Measurements from ENCODE around the gene DEXI.
"Not testable (repeated sequence)": the region's sequence is repeated elsewhere in the genome, so short reads cannot be mapped to it uniquely, and the experiment has no call there.

The DEXI gene

DNA sequence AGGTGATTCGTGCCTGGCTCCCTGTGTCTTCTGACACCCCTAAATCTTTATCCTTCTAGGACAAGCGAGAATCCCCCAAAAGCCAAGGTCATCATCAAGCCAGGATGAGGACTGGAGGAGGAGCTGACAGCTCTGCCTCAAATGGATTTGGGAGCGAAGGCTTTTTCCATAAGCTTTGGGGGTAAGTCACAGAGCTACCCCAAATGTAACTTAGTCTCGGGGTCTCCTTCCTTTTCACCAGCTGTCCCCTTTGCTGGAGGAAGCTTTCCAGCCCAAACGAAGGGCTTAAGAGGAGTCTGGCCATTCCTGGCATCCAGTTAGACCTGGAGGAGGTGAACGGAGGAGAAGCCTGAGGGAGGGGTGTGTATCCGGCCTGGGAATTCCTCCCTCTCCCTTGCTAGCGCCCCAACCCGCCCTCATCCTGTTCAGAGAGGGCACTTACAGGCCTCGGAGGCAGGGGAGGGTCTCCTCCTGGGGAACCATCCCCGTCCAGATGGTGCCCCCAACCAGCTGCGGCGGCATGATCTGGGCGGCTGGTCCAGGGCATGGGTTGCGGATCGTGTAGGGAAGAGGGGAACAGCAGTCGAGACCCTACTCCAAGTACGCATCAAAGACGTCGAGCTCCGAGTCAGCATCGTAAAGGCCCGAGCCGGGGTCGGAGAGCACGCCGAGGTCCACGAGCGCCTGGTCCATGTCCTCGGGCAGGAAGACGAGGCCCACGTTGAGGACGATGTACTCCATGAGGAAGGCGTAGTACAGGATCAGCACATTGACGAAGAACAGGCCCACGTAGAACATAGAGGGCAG lies 938 bp downstream of the DEXI start:
- peak in 1 of 4 experiments; percentile 11 for DNase-seq

DNA sequence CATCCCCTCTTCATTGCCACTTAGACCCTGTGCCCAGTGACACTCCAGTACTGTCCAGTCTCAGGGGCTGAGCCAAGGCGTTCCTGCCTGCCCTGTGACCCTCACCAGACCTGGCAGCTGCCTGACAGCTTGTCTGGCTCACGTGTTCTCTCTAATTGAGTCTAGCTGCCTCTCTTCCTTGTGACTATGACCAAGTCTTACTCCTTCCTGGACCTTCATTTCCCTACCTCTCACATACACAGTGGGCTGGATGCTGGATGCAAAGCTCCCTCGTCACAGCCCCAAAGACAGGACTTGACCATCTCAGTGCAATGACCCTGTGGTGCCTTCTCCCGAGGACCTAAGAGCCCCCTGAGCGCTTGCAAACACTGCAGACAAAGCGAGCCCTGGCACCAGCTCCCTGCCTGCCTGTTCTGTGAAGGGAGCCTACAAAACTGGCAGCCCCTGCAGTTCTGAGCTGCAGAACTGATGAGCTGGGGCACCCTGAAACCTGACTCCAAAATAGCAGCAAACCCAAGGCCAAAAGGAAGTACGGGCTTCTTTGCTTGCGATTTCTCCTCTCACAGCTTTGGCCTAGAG lies 1.7 kb downstream of the DEXI start:
- peak; percentile 45 to 69 (median 62) for DNase-seq

DNA sequence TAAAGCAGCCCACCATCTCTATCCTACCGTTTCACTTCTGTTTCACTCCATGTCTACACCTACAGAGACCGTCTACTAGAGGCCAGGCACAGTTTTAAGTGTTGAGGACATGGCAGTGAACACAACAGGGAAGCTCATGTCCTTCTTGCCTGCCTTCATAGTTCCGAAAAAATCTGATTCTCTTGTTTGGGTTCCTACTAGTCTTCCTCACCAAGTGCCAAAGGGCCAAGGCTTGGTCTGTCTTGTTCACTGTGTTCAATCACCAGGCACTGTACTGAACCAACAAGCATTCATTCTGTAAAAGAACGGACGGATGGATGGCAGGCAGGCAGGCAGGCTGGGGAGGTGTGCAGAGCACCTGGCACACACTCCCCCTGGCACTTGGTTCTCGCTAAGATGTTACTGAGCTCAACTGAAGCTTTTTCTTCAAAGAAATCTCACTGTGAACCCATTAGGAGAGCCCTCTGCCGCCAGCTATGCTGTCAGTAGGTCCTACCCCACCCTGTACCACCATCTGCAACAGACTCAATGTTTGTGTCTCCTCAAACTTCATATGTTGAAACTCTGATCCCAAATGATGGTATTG lies 2.5 kb downstream of the DEXI start:
- no peak for DNase-seq

DNA sequence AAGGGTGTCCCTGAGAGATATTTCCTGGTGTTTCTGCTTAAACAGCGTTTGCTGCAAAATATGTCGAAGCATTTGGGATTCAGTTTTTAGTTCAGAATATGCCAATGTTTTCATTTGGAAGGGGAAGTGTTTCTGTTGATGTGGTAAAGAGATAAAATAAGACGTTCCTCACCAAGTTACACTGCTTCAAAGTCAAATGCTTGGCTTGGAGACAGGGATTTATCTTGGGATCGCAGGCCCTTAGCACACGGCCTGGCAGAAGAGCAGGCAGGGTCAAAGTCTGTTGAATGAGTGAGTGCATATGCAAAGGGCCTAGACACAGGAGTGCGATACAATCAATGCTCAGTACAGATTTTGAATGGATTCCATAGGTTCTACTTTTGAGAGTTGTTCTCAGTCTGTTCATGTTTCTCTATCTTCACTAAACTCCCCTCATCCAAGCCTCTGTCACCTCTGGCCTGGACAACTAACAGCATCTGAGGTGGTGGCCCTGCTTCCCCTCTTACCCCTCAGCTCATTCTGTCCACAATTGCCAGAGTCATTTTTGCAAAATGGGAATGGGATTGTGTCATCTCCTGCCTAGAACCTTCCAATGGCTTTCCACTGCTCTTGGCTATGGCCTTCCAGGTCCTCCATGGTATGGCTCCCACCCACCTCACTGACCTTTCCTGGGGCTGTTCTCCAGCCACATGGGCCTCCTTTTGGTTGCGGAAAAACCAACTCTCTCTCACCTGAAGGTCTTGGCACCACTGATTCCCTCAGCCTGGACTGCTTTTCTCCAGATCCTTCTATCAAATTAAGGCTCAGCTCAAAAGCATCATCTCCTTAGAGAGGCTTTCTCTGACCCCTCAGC lies 3.2 kb downstream of the DEXI start:
- DNase-seq: peak in 2 of 4 experiments; percentile 39 to 48

DNA sequence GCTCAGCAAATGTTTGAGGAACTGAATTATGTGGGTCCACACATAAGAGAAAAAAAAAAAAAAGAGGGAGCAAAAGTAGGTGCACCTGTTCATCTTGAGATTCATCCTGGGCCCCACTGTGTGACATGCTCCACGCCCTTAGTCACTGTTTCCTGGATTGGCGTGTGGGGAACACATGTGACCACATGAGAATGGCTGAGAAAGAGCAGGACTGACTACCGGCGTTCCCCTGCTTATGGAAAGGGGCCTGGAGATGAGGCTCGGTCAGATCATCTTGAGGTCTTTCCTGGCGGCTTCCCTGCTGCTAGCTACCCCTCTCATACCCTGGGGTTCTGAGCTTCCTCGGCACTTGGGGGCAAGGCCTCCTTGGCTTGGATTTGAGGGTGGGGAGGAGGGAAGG lies 3.9 kb downstream of the DEXI start:
- DNase-seq: peak in 3 of 4 experiments; percentile 36 to 41 (median 39)

DNA sequence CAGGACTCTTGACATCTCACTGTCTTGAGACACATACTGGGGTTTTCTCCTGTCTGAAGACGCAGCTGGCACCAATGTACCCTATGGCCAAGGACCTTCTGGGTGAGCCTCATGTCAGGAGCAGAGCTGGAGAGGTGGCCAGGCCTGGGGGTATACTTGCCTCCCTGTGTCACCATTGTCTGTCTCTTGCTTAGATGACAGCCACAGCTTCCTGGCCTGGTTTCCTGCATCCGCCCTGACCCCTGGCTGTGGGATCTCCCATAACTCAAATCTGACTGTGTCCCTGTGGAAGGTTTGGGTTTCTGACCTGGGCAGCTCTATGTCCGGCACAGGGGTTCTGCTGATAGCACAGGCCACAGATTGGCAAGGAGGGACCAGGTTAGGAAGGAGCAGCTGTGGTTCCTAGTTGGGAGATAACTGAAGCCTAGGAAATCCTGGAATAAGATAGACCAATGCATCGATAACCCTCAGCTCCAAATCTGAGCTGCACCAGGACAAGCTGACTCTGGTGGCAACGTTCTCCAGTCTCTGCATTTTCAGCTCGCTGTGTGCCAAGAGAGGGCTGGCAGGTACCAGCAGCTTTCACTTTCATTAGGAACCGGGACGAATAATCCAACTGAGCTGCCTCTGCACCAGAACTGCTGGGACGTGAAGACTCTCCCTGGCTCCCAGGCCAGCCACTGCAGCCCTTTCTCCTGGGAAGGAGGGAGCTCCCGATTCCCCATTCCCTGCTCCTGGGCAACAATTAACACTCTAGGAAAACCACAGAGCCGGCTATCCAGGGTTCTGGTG lies 5.0 kb downstream of the DEXI start:
- DNase-seq: no peak

DNA sequence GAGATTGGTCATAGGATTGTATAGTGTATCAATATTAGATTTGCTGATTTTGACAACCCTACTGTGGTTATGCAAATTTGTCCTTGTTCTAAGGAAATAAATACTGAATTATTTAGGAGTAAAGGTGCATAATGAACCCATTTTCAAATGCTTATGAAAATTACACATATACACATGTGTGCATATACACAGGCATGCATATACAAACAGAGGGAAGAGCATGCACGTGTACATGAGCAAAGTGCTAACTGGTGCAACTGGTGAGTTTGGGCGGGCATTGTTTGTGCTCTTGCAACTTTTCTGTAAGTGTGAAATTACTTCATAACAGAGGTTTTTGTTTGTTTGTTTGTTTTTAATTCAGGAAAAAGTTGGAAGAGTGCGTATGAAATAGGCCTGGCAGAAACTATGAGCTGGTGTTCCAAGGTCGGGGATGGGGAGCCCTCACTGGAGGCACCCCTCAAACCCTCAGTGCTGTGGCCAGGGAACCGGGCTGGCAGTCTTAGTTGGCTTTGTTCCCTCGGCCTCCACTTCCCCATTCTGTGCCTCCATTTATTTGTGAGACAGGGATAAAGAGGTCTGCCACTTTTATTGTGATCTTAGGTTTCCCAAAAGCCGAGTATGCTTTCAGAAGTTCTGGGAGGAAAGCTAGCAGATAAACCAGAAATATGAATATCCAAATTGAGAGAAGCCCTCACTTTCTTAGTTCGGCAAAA lies 5.8 kb downstream of the DEXI start:
- DNase-seq: peak in 3 of 4 experiments; percentile 29 to 46 (median 44)

DNA sequence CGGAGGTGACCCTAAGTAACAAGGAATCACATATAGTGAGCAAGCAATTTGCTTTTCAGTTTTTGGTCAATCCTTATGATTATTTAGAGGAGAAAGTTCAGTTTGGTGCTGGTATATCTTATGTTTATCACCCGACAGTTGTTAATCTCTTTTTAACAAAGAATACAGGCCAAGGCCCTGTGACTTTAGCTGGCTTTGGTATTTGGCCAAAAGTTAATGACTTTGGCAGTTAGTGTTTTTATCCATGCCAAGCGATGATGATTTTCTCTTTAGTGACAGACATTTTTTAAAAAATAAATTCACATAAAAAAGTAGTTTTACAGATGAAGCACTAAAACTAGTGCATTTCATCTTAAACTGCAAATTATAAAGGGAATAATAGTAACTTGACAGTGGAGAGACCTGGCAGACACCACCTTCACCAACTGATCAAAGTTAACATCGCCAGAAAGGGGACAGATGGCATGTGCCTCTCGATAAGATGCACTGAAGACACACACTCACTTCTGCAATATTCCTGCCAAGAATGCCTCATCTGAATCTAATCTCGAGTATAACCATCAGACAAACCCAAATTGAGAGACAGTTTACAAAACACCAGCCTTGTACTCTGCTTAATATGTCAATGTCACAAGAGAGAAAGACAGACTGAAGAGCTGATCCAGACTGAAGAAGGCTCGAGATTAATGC lies 6.9 kb downstream of the DEXI start:
- DNase-seq: no peak

DNA sequence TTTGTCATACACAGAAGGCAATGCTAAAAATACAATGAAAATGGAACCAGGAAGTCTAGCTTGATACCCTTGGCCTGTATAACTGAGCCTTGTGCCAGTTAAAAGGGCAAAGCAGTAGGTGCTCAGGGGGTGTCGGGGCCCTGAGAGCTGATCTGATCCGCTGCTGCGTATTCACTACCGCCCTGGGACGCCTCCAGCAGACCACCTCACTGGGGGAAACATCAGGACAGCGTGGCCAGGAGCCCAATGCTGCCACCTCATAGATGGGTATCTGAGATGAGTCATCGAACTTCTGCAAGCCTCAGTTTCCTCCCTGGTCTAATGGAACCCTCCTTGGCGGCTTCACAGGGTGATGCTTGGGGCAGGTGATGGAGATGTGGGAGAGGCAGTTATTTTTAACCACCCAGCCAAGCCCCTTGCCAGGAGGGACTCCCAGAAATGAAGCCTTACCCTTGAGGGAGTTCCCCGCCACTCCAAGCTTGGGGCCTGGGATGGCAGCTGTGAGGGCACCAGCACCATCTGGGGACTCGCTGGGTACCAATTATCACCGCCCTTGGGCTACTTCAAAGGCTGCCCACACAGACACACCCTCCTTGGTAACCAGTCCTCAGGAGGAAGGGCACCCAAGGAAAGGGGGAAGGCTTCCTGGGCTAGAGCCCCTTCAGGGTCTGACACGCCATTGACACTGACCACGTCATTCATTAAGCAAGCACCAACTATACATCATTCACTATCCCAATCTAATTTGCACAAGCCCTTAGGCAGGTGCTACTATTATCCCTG lies 7.8 kb downstream of the DEXI start:
- no peak for DNase-seq

DNA sequence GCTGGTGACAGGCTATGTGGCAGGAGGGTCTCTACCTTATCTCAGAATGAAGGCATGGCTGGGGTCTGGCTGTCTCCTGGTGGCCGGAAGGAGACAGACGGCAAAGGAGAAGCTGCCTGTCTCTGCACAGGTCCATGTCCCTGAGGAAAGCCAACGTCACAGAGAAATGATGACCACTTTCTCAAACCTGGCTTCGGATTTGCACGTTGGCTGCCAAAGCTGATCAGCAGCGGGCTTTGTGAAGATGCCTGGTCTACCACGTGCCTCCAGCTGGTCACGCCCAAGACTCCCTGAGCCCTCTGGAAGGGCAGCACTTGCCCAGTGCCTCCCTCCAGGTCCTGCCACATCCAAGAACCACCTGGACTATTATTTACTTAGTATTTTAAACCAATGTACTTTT lies 8.4 kb downstream of the DEXI start:
- no peak for DNase-seq

DNA sequence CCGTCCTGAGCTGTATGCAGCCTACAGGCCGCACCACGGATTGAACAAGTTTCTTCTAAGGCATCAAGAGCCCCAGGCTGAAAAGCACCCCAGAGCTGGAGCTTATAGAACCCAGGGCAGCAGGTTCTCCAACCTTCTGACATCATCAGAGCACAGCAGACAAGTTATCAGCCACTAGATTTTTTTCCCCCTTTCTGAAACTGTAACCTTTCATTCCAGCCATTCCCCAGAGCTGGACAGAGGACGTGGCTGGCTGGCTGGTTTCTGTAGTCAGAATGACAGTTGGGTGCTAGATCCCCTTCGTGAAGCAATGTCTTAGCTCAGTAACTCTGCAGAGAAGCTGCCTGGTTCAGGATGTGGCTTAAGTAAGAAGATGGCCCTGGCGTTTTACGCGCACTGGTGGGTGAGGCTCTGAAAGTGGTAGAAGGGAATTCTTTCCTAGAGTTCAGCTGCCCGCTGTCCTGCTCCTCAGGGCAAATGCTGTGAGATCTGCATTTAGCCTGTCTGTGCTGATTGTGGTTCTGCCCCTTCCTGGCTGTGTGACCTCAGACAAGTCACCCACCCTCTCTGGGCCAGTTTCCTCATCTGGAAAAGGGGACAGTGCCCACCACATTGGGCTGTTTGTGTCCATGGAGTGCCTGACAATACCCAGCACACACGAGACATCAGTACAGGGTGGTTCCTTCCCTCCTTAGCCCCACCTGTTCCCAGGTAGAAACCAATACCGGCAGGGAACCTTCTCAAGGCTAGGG lies 9.1 kb downstream of the DEXI start:
- no peak for DNase-seq

DNA sequence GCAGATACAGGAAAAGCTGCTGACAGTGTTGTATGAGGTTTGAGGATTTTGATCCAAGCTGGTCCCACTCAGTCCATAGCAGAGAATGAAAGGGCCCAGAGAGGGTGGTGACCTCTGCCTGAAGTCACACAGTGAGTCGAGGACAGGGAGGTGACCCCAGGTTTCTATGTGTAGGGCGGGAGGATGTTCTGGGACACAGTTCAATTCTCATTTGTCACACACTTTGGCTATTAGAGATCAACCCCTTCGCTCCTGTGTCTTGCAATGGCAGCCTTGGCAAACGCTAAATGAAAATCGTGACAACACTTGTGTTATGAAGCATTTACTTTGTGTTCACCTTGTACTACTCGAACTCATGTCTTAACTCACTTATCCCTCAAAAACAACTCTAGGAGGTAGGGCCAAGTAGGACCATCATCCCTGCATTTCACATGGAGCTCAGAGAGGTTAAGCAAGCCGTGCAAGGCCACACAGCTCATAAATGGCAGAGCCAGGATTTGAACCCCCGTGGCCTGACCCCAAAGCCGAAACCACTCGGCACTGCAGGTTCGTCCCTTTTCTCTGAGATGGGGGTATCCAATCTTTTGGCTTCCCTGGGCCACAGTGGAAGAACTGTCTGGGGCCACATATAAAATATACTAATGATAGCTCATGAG lies 10.2 kb downstream of the DEXI start:
- DNase-seq: no peak

DNA sequence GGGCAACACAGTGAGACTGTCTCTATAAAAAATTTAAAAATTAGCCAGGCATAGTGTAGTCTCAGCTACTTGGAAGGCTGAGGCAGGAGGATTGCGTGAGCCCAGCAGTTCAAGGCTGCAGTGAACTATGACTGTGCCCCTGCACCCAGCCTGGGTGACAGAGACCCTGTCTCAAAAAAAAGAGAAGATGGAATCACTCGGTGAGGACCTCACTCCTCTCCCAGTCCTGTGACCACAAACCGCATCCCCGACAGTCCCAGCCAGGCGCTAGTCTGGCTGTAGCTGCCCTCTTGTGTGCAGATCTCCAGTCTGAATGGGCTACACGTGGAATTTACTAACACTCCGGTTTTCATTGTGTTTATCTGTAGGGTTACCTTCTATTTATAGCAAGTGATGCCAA lies 11.1 kb downstream of the DEXI start:
- DNase-seq: no peak

DNA sequence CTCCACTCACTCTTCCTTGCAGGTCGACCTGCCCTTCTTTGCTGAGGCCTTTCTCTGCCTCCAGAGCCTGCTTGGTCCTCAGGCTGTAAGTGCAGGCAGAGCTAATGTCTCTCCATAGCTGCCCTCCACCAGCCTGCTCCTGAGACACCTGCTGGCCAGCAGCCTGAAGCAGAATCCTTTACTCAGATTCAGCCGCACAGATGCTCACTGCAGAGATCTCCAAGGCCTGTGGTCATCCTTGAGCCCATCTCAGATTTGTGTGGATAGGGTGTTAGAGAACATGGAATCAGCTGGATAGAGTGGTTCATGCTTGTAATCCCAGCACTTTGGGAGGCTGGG lies 11.5 kb downstream of the DEXI start:
- no peak for DNase-seq

DNA sequence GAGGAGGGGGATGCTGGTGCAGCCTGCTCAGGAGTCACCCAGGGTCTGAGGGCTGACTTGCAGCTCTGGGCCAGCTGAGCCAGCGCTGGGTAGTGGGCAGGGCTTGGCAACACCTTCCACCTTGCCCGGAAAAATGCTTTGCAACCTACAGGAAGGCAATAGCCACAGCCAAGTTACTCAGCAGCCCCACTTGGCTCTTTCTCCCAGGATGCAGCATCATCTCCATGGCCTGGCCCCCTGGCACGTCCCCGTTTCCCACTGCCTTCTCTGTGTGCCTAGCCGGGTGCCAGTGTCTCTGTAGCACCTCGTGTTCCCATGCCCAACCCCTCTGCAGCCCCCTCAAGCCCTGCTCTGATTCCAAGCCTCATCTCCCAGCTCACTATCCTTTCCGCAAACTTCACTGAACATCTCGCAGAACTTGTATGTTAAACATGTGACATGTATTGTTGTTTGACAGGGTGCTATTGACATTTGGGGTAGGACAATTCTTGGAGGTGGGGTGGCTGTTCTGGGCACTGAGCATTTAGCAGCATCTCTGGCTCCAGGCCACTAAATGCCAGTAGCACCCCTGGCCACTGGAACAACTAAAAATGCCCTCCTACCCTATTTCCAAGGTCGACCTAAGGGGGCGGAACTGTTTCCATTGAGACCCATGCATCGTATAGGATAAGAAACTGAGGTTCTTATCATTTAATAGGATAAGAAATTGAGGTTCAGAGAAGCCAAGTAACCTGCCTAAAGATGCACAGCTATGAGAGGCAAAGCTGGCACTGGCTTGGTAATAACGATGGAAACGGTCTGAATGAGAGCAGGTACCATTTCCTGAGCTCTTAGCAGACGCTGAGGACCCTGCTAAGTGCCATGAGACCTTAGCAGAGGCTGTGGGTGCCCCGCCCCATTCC lies 12.2 kb downstream of the DEXI start:
- no peak for DNase-seq

DNA sequence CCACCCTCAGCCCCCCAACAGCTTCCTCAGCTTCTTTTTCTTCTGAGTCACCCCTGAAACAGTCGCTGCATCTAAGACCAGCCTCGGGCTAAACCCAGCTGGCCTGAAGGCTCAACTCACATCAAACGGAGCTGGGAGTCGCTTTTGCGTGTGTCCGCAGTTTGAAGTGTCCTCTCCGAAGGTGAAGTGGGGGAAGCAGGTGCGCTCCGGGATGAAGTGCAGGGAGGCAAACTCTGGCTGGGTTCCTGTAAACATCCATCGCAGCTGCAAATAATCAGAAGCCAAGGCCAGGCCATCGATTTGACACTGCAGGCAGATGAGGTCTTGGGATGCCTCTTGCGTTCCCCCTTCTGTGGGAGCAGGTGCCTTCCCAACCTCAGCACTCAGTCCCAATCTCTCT lies 13.2 kb downstream of the DEXI start:
- DNase-seq: not testable (repeated sequence)

DNA sequence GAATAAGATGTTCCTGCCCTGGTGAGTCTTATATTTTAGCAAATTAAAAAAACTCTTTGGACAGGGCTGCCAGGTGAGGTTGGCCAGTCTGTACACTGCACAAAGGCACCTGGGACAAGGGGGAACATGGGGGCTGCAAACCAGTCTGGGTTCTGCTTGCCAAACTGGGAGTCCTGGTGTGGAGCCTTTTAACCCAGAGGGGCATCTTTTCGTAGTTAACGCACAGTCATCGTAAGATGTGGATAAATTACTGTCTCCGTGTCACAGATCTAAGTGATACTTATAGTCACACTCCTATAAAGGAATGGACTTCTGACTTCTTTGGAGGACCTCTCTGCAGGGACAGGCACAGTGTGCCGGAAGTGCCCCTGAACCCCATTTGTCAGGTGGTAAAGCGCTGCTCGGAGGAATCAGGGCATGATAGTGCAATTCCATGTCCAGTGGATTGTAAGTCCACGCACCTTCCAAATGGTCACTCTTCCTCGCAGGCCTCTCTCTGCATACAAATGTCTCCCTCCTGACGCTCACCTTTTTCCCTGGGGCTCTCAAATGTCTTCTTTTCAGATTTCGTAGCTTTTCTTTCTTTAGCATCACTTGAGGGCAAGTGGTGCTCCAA lies 14.7 kb downstream of the DEXI start:
- DNase-seq: no peak

All from suppressor macrophage (primary cell).